Measurements from ENCODE around the gene TMEM245. TPM values are rescaled to one million over a fixed set of nuclear protein-coding genes. Genes with fewer than 3 reads are reported as not detected.

Gene TMEM245
- total and polyA plus RNA-seq, 2 donors (not counting 1 experiment from before 2014, with no cell fraction given), result 6.3 to 34.3 TPM

- ATAC-seq (ENCODE audit: low read depth), result no peak
- Histone ChIP-seq H3K27me3 (replicated peaks in 1 of 4; ENCODE audit: control extremely low read depth in 1 of 4, control insufficient read depth in 3 of 4, insufficient read depth in 4 of 4, low read length in 3 of 4) (no peaks in the 10 kb centered on the region), H3K9ac (ENCODE audit: low read length) (no peak overlapping the region), H3K79me2 (ENCODE audit: control insufficient read depth, insufficient read depth, low read length) (no peaks in the 10 kb centered on the region), H3K27ac (ENCODE audit: low read length in 2 of 2) (no peak overlapping the region), H3K4me3 (ENCODE audit: control extremely low read depth in 1 of 5, extremely low read depth in 1 of 5, insufficient read depth in 1 of 5, low read depth in 2 of 5, low read length in 4 of 5) (no peak overlapping the region), H3K4me2 (replicated peaks; ENCODE audit: low read depth, low read length, poor library complexity, severe bottlenecking) (no peak overlapping the region), H3K4me1 (ENCODE audit: control insufficient read depth in 2 of 2, insufficient read depth in 2 of 2, low read length in 2 of 2) (no peaks in the 10 kb centered on the region), H3K9me3 (ENCODE audit: control extremely low read depth in 1 of 3, control insufficient read depth in 2 of 3, insufficient read depth in 1 of 3, low read length in 2 of 3) (no peaks in the 10 kb centered on the region), H2AFZ (ENCODE audit: insufficient read depth, low read depth, low read length, poor library complexity, severe bottlenecking) (no peak overlapping the region), H4K20me1 (ENCODE audit: control insufficient read depth, insufficient read depth, low read length, poor library complexity, severe bottlenecking) (no peaks in the 10 kb centered on the region), H3K36me3 (replicated peaks in 1 of 2; ENCODE audit: control extremely low read depth in 1 of 2, control insufficient read depth in 1 of 2, extremely low read depth in 1 of 2, insufficient read depth in 2 of 2, low read length in 1 of 2) (peaks cover 3 to 25% of the 10 kb centered on the region in 2 experiments)
- intact Hi-C loops (cut with micrococcal nuclease), result no loop called here
- Mint-ChIP-seq H3K27me3 (no peaks in the 10 kb centered on the region), H3K9me3 (ENCODE audit: insufficient read depth) (no peaks in the 10 kb centered on the region), H3K4me1 (no peaks in the 10 kb centered on the region), H3K27ac (no peak overlapping the region), H3K4me3 (no peak overlapping the region)
- no peak for TF ChIP-seq EZH2 (IDR thresholded peaks at IDR 0.05; ENCODE audit: borderline replicate concordance, insufficient read depth, low read depth, low read length, poor library complexity, severe bottlenecking)
- TF ChIP-seq, protein P1, sequence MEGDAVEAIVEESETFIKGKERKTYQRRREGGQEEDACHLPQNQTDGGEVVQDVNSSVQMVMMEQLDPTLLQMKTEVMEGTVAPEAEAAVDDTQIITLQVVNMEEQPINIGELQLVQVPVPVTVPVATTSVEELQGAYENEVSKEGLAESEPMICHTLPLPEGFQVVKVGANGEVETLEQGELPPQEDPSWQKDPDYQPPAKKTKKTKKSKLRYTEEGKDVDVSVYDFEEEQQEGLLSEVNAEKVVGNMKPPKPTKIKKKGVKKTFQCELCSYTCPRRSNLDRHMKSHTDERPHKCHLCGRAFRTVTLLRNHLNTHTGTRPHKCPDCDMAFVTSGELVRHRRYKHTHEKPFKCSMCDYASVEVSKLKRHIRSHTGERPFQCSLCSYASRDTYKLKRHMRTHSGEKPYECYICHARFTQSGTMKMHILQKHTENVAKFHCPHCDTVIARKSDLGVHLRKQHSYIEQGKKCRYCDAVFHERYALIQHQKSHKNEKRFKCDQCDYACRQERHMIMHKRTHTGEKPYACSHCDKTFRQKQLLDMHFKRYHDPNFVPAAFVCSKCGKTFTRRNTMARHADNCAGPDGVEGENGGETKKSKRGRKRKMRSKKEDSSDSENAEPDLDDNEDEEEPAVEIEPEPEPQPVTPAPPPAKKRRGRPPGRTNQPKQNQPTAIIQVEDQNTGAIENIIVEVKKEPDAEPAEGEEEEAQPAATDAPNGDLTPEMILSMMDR (IDR thresholded peaks at IDR 0.05), result no peak
- no peak for DNase-seq
- 95% methylated on average over 7 of the region's 7 CpGs for WGBS (ENCODE audit: insufficient coverage)
- POLR2A ChIA-PET, result no interaction called here
- CTCF ChIA-PET, result no interaction called here
These were observed 93.4 kb downstream of the TMEM245 start for GRCh38 chr9:109026306-109026705.

DNA sequence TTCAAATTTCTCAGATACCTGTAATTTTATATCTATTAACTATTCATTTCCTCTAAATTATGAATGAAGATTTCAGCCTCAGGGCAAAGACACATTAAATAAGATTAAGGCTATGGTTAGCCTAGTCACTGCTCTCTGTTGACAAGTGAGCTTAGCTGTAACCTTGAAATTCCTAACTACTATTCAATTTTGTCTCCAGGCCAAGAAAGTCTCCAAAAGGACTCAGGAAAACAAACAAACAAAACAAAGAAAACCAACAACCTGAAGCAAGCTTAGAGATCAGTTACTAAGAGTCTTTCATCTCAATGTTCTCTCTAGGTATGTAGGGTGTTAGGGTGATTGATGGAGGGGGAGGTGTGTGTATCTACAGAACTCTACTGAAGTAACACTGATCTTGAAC lies 96.9 kb downstream of the TMEM245 start:
- Mint-ChIP-seq H3K9me3 (ENCODE audit: insufficient read depth) (no peaks in the 10 kb centered on the region), H3K4me1 (peaks cover under 1% of the 10 kb centered on the region), H3K4me3 (no peak overlapping the region), H3K27me3 (no peaks in the 10 kb centered on the region), H3K27ac (no peak overlapping the region)
- TF ChIP-seq, protein P1 (IDR thresholded peaks at IDR 0.05), result no peak
- TF ChIP-seq EZH2 (IDR thresholded peaks at IDR 0.05; ENCODE audit: borderline replicate concordance, insufficient read depth, low read depth, low read length, poor library complexity, severe bottlenecking), result no peak
- no peak for DNase-seq
- no peaks in the 10 kb centered on the region for H4K20me1 ChIP-seq (ENCODE audit: control insufficient read depth, insufficient read depth, low read length, poor library complexity, severe bottlenecking)
- no peak overlapping the region for H2AFZ ChIP-seq (ENCODE audit: insufficient read depth, low read depth, low read length, poor library complexity, severe bottlenecking)
- H3K27me3 ChIP-seq (replicated peaks in 1 of 4; ENCODE audit: control extremely low read depth in 1 of 4, control insufficient read depth in 3 of 4, insufficient read depth in 4 of 4, low read length in 3 of 4), result no peaks in the 10 kb centered on the region
- ChIA-PET POLR2A (no interaction called here), CTCF (no interaction called here)
- no peak overlapping the region for H3K4me3 ChIP-seq (ENCODE audit: control extremely low read depth in 1 of 5, extremely low read depth in 1 of 5, insufficient read depth in 1 of 5, low read depth in 2 of 5, low read length in 4 of 5)
- no peak for ATAC-seq (ENCODE audit: low read depth)
- H3K9me3 ChIP-seq (ENCODE audit: control extremely low read depth in 1 of 3, control insufficient read depth in 2 of 3, insufficient read depth in 1 of 3, low read length in 2 of 3), result no peaks in the 10 kb centered on the region
- no peaks in the 10 kb centered on the region for H3K4me1 ChIP-seq (ENCODE audit: control insufficient read depth in 2 of 2, insufficient read depth in 2 of 2, low read length in 2 of 2)
- intact Hi-C loops (cut with micrococcal nuclease), result no loop called here
- no peak overlapping the region for H3K4me2 ChIP-seq (replicated peaks; ENCODE audit: low read depth, low read length, poor library complexity, severe bottlenecking)
- H3K9ac ChIP-seq (ENCODE audit: low read length), result no peak overlapping the region
- no peak overlapping the region for H3K27ac ChIP-seq (ENCODE audit: low read length in 2 of 2)
- peaks cover 9 to 31% of the 10 kb centered on the region in 2 experiments for H3K36me3 ChIP-seq (replicated peaks in 1 of 2; ENCODE audit: control extremely low read depth in 1 of 2, control insufficient read depth in 1 of 2, extremely low read depth in 1 of 2, insufficient read depth in 2 of 2, low read length in 1 of 2)
- H3K79me2 ChIP-seq (ENCODE audit: control insufficient read depth, insufficient read depth, low read length), result no peaks in the 10 kb centered on the region
